ENCODE results near the gene PER3. TPM values are rescaled to one million over a fixed set of nuclear protein-coding genes. Genes with fewer than 3 reads are reported as not detected.

Gene PER3
- total and polyA plus RNA-seq, 4 donors: 3.4 to 21.1 (median 11.5) TPM

DNA sequence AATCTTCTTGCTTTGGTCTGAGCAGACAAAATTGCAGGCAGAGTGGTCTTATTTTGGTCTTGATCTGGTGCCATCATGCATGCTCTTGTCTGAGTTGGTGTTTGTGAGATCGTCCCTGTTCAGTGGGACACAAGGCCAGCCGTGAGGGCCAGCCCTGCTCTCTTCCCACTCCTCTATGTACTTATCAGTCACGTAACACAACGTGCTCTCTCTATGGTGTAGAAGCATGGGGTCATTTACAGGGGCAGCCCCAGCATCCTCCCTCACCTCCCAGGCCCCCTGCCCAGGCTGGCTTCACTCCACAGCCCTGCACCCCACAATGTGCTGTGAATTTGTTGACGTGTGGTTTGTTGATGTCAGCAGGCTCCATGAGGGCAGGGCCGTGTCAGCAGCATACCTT is 87.0 kb downstream of the PER3 start:
- 69 to 76% methylated on average over 6 of the region's 6 CpGs for WGBS, 2 donors
- no peaks in the 10 kb centered on the region for H3K36me3 ChIP-seq (ENCODE audit: control insufficient read depth in 4 of 4, insufficient read depth in 4 of 4, low read length in 4 of 4)
- H3K9me3 ChIP-seq (ENCODE audit: control insufficient read depth in 4 of 4, insufficient read depth in 3 of 4, low read length in 3 of 4): peaks cover 0 to 1% (median 0%) of the 10 kb centered on the region in 4 donors
- no peaks in the 10 kb centered on the region for H3K4me1 ChIP-seq (ENCODE audit: control insufficient read depth in 5 of 5, insufficient read depth in 5 of 5, low read length in 5 of 5)
- H3K27ac ChIP-seq (ENCODE audit: low read depth in 1 of 2, low read length in 1 of 2): no peak overlapping the region
- no peaks in the 10 kb centered on the region for H3K27me3 ChIP-seq (ENCODE audit: control insufficient read depth in 3 of 3, insufficient read depth in 3 of 3, low read length in 2 of 3)
- H3K4me3 ChIP-seq: no peak overlapping the region
- no peak overlapping the region for H3K9ac ChIP-seq (ENCODE audit: insufficient read depth in 1 of 2, low read length in 2 of 2)
- ATAC-seq (ENCODE audit: insufficient read depth, low FRiP score): no peak
- no peak for DNase-seq
- TF ChIP-seq, protein P1, sequence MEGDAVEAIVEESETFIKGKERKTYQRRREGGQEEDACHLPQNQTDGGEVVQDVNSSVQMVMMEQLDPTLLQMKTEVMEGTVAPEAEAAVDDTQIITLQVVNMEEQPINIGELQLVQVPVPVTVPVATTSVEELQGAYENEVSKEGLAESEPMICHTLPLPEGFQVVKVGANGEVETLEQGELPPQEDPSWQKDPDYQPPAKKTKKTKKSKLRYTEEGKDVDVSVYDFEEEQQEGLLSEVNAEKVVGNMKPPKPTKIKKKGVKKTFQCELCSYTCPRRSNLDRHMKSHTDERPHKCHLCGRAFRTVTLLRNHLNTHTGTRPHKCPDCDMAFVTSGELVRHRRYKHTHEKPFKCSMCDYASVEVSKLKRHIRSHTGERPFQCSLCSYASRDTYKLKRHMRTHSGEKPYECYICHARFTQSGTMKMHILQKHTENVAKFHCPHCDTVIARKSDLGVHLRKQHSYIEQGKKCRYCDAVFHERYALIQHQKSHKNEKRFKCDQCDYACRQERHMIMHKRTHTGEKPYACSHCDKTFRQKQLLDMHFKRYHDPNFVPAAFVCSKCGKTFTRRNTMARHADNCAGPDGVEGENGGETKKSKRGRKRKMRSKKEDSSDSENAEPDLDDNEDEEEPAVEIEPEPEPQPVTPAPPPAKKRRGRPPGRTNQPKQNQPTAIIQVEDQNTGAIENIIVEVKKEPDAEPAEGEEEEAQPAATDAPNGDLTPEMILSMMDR (IDR thresholded peaks at IDR 0.05; ENCODE audit: control extremely low read depth, extremely low read depth): no peak

DNA sequence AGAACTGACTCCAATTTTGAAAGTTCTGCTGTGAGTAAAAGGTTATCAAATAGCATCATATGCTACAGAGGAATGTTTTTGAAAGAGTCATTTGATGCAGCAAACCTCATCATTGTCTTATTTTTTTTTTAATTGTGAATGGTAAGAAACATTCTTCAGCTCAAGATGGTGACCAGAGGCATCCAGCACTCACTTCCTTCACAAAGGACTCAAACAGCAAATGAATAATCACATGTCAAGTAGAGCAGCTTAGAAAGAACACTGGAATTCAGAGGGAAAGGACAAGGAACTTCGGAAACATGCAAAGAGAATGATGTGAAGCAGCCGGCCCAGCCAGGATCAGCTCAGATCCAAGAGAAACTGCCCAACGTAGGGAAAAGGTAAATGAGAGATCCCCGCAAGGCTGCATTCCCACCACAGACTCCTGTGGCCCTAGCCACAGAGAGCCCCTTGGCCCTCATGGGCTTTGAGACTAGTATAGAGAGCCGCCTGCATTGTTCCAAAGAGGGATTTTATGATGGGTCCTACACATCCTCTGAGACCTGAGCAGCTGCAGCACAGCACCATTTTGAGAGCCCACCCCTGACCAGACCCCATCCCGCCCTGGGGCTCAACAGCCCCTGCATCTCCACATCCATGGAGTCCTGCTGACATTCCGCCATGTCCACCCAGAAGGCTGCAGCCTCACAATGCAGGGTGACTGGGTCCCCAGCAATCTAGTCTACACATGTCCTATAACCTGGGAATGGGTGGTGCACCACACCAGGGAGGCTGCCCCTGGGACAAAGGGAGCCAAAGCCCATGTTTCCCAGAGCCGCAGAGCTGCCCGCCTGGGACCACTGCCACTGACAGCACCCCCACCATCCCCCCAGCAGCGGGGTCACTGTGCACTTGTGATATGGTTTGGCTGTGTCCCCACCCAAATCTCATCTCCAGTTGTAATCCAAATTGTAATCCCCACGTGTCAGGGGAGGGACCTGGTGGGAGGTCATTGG is 90.0 kb downstream of the PER3 start:
- Histone ChIP-seq H3K36me3 (ENCODE audit: control insufficient read depth in 4 of 4, insufficient read depth in 4 of 4, low read length in 4 of 4) (no peaks in the 10 kb centered on the region), H3K27me3 (ENCODE audit: control insufficient read depth in 3 of 3, insufficient read depth in 3 of 3, low read length in 2 of 3) (no peaks in the 10 kb centered on the region), H3K4me1 (ENCODE audit: control insufficient read depth in 5 of 5, insufficient read depth in 5 of 5, low read length in 5 of 5) (no peaks in the 10 kb centered on the region), H3K4me3 (no peak overlapping the region), H3K27ac (ENCODE audit: low read depth in 1 of 2, low read length in 1 of 2) (no peak overlapping the region), H3K9ac (ENCODE audit: insufficient read depth in 1 of 2, low read length in 2 of 2) (no peak overlapping the region), H3K9me3 (ENCODE audit: control insufficient read depth in 4 of 4, insufficient read depth in 3 of 4, low read length in 3 of 4) (peaks cover 0 to 5% (median 1%) of the 10 kb centered on the region in 4 donors)
- 83 to 85% methylated on average over 11 of the region's 11 CpGs for WGBS, 2 donors
- DNase-seq (no peak), ATAC-seq (ENCODE audit: insufficient read depth, low FRiP score) (no peak)
- TF ChIP-seq, protein P1 (IDR thresholded peaks at IDR 0.05; ENCODE audit: control extremely low read depth, extremely low read depth): no peak

DNA sequence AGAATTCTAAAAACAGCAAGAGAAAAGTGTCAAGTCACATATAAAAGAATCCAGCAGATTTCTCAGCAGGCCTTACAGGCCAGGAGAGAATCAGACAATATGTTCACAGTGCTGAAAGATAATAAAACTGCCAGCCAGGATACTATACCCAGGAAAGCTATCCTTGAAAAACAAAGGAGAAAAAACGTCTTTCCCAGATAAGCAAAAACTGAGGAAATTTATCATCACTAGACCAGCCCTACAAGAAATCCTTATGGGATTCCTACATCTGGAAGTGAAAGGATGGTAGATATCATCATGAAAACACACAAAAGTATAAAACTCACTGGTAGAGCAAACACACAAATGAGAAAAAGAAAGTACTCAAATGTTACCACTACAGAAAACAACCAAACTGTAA is 93.9 kb downstream of the PER3 start:
- no peak overlapping the region for H3K27ac ChIP-seq (ENCODE audit: low read depth in 1 of 2, low read length in 1 of 2)
- no peak overlapping the region for H3K9ac ChIP-seq (ENCODE audit: insufficient read depth in 1 of 2, low read length in 2 of 2)
- ATAC-seq (ENCODE audit: insufficient read depth, low FRiP score) (no peak), DNase-seq (no peak)
- H3K27me3 ChIP-seq (ENCODE audit: control insufficient read depth in 3 of 3, insufficient read depth in 3 of 3, low read length in 2 of 3): no peaks in the 10 kb centered on the region
- peaks cover 0 to 5% (median 1%) of the 10 kb centered on the region in 4 donors for H3K9me3 ChIP-seq (ENCODE audit: control insufficient read depth in 4 of 4, insufficient read depth in 3 of 4, low read length in 3 of 4)
- WGBS, 2 donors: 67 to 81% methylated on average over 1 of the region's 1 CpG
- TF ChIP-seq, protein P1 (IDR thresholded peaks at IDR 0.05; ENCODE audit: control extremely low read depth, extremely low read depth): no peak
- H3K36me3 ChIP-seq (ENCODE audit: control insufficient read depth in 4 of 4, insufficient read depth in 4 of 4, low read length in 4 of 4): no peaks in the 10 kb centered on the region
- no peak overlapping the region for H3K4me3 ChIP-seq
- H3K4me1 ChIP-seq (ENCODE audit: control insufficient read depth in 5 of 5, insufficient read depth in 5 of 5, low read length in 5 of 5): no peaks in the 10 kb centered on the region
